Activated CD8-positive, alpha-beta memory T cell treated with anti-CD3 and anti-CD28 coated beads, Interleukin-2, amount 50 U/mL, for 4 hours (primary cell): ENCODE data around the gene S100A4.

ENCODE experiments used
- DNase-seq: peaks from one replicate; pipeline ENCODE4 v3.0.0-alpha.2; 2020

The S100A4 gene

GRCh38 chr1:153503766-153504165 lies 41.8 kb downstream of the S100A4 start:
- DNase-seq: no peak

DNA sequence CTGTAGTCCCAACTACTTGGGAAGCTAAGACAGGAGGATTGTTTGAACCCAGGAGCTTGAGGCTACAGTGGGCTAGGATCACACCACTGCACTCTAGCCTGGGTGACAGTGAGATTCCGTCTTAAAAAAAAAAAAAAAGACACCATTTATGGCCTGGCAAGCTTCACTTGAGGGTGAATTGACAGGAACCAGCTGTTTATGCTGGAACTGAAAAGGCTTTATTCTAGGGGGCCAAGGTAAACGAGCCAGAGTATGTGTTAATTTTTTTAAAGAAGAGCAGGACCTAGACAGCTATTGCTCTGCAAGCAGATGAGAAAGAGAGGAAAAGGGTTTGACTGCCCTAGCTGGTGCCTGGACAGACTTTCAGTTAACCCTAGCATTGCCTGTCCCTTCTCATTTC lies 46.9 kb downstream of the S100A4 start:
- DNase-seq: no peak

DNA sequence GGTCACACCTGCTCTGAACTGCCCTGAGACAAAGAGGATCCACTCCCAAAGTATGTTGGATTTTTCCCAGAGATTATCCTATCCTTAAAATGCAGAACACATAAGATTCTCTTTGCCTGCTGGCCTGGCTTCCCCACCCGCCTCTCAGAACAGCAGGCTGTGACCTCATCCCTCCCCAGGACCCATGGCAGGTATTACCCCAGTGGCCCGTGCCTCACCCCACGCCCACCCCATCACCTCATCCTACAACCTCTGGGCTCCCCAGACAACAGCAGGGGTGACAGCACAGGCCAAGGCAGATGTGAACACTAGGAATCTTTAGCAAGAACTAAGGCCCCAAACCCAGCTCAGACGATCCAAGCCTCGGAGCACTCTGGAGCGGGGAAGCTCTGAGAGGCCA lies 50.1 kb downstream of the S100A4 start:
- DNase-seq: no peak

DNA sequence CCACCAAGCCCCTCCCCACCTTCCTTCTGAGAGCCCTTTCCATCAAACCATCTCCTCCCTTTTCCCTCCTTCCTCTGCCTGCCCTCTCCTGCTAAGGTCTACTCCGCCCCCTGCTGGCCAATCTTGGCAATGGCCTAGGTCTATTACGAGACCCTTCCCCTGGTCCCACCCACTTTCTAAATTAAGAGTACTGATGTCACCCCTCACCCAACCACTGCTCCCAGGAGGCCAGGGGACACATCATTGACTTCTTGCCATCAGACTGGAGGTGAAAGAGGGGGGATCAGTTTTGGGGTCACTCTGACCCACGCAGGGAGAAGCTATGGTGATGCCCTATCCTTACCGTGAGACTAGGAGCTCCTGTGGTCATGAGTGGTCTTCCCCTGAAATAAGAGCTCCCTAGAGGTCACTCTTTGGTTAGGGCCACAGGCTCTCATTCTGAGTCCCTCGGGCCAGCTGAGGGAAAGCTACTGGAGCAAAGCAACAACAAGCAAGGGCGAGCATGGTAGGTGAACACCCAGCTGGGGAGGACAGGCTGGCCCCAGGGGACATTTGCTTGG lies 50.5 kb downstream of the S100A4 start:
- DNase-seq: peak; percentile 75
